ENCODE results near the gene CNTNAP2. TPM values are rescaled to one million over a fixed set of nuclear protein-coding genes. Genes with fewer than 3 reads are reported as not detected.
"Not testable (repeated sequence)": the region's sequence is repeated elsewhere in the genome, so short reads cannot be mapped to it uniquely, and the experiment has no call there.

Gene CNTNAP2
- total and polyA plus RNA-seq, 8 donors = 0.94 to 42.5 (median 38.6) TPM

DNA sequence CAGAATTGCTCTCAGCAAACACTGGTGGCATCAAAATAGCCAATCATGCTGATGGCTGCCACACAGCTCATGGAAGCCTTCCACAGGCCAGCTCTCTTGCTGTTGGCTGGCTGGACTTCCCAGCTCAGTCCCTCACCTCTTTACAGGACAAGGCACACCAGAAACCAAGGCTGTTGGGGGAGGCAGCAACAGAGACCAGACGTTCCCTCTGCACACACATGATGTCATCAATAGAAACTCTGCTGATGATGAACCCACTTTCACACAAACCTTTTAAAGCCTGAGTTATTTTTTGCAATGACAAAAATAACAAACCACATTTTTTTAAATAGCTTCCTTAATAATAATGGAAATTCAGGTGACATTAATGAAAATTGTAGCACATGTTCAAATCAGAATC lies 2173.0 kb downstream of the CNTNAP2 start:
- H3K27me3 ChIP-seq = no peaks in the 10 kb centered on the region
- ATAC-seq (no peak), DNase-seq (no peak)
- H3K36me3 ChIP-seq = no peaks in the 10 kb centered on the region
- no peaks in the 10 kb centered on the region for H3K4me1 ChIP-seq
- intact Hi-C loops (cut with DNase I) = no loop called here
- H3K4me3 ChIP-seq = no peak overlapping the region
- H3K9me3 ChIP-seq = no peaks in the 10 kb centered on the region
- TF ChIP-seq, protein P1, sequence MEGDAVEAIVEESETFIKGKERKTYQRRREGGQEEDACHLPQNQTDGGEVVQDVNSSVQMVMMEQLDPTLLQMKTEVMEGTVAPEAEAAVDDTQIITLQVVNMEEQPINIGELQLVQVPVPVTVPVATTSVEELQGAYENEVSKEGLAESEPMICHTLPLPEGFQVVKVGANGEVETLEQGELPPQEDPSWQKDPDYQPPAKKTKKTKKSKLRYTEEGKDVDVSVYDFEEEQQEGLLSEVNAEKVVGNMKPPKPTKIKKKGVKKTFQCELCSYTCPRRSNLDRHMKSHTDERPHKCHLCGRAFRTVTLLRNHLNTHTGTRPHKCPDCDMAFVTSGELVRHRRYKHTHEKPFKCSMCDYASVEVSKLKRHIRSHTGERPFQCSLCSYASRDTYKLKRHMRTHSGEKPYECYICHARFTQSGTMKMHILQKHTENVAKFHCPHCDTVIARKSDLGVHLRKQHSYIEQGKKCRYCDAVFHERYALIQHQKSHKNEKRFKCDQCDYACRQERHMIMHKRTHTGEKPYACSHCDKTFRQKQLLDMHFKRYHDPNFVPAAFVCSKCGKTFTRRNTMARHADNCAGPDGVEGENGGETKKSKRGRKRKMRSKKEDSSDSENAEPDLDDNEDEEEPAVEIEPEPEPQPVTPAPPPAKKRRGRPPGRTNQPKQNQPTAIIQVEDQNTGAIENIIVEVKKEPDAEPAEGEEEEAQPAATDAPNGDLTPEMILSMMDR (IDR thresholded peaks at IDR 0.05) = no peak
- no peak overlapping the region for H3K27ac ChIP-seq

DNA sequence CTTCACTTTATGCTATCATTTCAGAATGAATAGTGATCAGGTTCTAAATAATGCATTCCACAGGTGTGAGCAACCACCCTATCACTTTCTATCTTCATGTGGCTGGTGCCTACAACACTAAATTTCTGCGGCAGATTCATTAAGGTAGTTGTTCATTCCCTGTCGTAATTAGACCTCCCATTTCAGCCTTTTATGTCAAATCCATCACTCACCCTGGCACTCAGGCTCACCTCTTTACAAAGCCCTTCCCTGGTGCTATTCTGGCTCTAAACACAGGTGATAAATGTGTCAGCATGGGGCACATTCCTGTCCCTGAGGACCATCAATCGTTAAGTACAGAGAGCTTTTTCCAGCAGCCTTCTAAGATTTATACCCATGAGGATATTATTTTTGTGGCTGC lies 2173.9 kb downstream of the CNTNAP2 start:
- no peak for DNase-seq
- Histone ChIP-seq H3K27ac (no peak overlapping the region), H3K4me3 (no peak overlapping the region), H3K9me3 (no peaks in the 10 kb centered on the region), H3K27me3 (no peaks in the 10 kb centered on the region), H3K4me1 (no peaks in the 10 kb centered on the region), H3K36me3 (no peaks in the 10 kb centered on the region)
- ATAC-seq = no peak
- TF ChIP-seq, protein P1 (IDR thresholded peaks at IDR 0.05) = no peak
- intact Hi-C loops (cut with DNase I) = no loop called here

DNA sequence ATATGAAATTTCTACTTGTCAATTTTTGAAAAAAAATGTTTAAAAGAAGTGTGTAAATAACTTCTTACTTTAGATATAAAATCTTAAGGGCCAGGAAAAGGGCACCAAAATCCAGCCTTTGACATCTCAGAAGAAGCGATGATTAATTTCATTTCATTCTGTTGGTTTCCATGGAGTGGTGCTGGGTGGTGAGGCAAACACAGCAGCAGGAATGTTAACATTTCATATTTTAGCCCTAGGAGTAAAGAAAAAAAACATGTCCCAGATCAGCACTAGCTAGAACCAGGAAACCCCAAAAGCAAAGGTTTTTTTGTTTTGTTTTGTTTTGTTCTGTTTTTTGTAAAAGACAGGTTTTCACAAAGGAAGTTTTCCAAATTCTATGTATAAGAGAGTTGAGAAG lies 2175.2 kb downstream of the CNTNAP2 start:
- intact Hi-C loops (cut with DNase I) = no loop called here
- DNase-seq (no peak), ATAC-seq (no peak)
- Histone ChIP-seq H3K27ac (no peak overlapping the region), H3K36me3 (no peaks in the 10 kb centered on the region), H3K9me3 (no peaks in the 10 kb centered on the region), H3K27me3 (no peaks in the 10 kb centered on the region), H3K4me1 (no peaks in the 10 kb centered on the region), H3K4me3 (no peak overlapping the region)
- TF ChIP-seq, protein P1 (IDR thresholded peaks at IDR 0.05) = no peak

DNA sequence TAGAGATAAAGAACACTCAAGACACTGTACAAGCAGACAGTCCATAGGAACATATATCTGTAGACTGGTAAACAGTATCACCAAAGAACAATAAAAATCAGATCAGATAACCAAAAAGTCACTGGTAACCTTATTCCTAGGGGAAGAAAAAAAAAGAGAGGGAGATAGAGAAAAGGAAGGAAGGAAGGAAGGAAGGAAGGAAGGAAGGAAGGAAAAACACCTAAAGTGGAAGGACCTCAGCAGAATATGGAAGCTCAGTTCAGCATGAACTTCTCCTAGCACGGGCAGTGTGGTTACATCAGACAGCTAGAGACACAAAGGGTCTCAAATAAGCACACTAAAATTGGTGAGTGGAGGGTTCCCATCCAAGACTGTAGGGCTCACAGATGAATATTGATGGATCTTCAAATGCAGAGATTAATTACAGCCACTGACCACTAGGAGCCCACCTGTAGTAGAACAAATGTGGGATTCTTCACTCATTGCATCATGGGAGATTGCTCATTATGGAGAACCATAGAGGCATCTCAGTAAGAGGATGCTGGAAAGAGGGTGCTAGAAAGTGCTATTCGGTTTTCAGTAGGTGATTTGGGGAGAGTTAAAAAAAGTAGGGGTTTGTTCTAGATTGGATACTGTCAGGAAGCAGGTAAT lies 2180.5 kb downstream of the CNTNAP2 start:
- Histone ChIP-seq H3K9me3 (no peaks in the 10 kb centered on the region), H3K27ac (no peak overlapping the region), H3K4me3 (no peak overlapping the region), H3K36me3 (no peaks in the 10 kb centered on the region), H3K4me1 (no peaks in the 10 kb centered on the region), H3K27me3 (no peaks in the 10 kb centered on the region)
- ATAC-seq = no peak
- intact Hi-C loops (cut with DNase I) = no loop called here
- no peak for DNase-seq
- TF ChIP-seq, protein P1 (IDR thresholded peaks at IDR 0.05) = no peak

DNA sequence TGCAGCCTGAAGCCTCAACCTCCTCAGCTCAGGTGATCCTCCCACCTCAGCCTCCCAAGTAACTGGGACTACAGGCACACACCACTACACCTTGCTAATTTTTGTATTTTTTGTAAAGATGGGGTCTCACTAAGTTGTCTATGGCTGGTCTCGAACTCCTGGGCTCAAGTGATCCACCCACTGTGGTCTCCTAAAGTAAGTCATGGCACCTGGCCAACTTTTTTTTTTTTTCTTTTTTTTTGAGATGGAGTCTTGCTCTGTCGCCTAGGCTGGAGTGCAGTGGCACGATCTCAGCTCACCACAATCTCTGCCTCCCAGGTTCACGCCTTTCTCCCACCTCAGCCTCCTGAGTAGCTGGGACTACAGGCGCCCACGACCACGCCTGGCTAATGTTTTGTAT lies 2182.2 kb downstream of the CNTNAP2 start:
- H3K27ac ChIP-seq; H3K9me3 ChIP-seq; ATAC-seq; H3K27me3 ChIP-seq; H3K36me3 ChIP-seq; H3K4me1 ChIP-seq; H3K4me3 ChIP-seq; DNase-seq; intact Hi-C loops (cut with DNase I): not testable (repeated sequence)

Measured in left lung (tissue), 10 donors.